NCI-H748 (cell line): Measurements from ENCODE around the gene PITPNB.

Experiments used
- DNase-seq: peaks from one replicate; lab custom pipeline; 2025; ENCODE audit not compliant: unreplicated experiment; lab: John Stamatoyannopoulos, UW

Gene PITPNB

DNA sequence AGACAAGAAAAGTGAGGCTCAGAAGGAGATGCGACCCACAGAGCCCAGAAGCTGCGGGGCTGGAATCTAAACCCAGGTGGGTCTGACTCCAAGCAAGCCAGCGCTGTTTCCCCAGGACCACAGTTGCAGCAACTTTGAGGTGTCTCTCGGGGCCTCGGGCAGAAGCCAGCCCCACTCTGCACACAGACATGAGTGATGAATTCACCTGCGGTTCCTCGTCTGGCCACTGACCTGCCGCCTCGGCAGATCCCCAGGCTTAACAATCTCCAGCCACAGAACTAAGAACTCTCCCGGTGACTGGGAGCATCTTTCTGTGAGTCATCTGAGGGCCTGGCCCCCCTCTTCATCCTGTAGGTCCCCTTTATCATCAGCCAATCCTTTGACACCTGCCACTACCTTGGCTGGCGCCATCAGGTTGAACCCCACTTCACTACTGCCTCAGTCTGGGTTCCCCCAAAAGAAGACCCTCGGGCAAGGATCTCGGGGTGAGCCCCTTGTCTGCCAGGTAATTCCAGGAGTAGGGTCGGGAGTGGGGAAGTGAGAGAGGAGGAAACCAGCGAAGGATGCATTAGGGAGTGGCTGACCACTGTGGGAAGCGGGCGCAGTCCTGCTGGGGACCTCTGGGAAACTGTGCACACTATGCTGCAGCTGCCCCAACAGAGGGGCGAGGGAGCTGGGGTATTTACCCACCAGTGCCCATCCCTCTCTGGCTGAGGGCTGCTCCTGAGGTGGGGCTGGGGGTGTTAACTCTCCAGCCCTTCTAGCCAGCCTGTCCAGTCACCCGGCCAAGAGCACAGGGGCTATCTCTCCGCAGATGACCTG, 84.5 kb downstream of the PITPNB start:
- DNase-seq: no peak

- no peak for DNase-seq
These were observed 85.3 kb downstream of the PITPNB start for GRCh38 chr22:27833803-27834202.

GRCh38 chr22:27832606-27833005, 86.5 kb downstream of the PITPNB start:
- DNase-seq: no peak

GRCh38 chr22:27829620-27830019, 89.4 kb downstream of the PITPNB start:
- DNase-seq: no peak

DNA sequence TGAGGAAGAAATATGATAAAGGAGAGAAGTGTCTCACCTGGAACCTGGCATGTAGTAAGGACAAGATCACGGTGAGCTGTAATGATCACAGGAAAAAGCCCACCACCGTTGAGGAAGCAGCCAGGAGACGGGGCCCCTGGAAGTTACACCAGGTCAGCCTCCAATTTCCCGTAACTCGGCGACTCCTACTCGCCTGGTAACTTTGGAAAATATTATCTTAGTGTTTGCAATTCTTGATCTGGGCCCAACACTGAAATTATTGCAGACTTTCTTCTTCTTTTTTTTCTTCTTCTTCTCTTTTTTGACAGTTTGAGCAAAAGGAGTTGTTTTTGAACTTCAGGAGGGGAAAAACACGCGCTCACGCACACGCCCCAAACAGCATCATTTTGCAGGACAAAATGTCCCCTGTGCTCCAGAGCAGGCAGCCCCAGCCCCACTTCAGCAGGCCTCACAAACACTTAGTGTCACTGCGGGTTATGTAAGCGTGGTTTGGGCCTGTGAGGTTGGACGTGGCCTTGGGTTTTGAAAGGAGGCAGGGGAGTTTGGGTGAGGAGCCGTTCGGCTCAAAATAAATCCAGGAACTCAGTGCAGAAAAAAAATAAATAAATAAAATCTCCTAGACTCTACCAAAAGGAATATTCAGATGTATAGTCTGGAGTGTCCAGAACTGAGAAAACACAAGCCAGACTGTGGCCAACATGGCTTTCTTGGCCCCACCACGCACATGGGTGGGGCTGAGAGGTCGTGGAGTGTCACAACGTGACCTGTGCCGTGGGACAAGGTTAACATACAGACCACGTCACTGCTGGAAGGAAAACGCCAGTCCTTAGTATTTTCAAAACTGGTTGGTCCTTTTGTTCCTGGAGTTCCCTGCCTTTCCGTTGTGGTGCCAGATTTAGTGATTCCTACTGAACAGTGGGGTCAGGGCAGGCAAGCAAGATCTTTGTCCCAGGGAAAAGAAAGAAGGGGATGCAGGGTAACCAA, 91.2 kb downstream of the PITPNB start:
- DNase-seq: no peak

GRCh38 chr22:27825174-27825573, 93.9 kb downstream of the PITPNB start:
- DNase-seq: peak; percentile 6

DNA sequence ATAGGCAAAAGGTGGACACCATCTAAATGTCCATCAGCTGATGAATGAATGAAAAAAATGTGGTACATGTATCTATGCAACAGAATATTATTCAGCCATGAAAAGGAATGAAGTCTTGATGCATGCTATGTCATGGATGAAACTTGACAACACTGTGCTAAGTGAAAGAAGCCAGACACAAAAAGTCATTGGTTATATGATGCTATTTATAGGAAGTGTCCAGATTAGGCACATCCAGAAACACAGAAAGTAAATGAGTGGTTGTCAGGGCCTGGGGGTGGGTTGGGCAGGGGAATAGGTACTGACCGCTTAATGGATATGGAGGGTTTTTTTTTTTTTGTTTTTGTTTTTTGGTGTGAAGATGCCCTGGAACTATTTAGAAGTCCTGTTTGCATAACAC, 95.8 kb downstream of the PITPNB start:
- DNase-seq: no peak

GRCh38 chr22:27820896-27821866, 97.9 kb downstream of the PITPNB start:
- DNase-seq: no peak

DNA sequence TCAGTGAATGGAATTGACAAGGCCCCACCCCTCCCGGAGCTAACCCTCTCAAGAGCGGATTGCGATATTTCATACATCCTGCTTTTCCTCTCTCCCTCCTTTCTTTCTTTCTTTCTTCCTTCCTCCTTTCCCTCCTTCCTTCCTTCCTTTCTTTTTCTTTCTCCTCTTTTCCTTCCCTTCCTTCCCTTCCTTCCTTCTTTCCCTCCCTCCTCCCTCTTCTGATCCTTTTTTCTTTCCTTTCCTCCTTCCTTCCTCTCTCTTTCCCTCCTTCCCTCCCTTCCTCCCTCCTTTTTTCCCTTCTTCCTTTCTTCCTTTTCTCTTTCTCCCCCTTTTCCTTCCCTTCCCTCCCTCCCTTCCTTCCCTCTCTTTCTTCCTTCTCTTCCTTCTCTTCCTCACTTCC, 102.5 kb downstream of the PITPNB start:
- no peak for DNase-seq

- no peak for DNase-seq
These were observed 103.1 kb downstream of the PITPNB start for GRCh38 chr22:27815826-27816530.

DNA sequence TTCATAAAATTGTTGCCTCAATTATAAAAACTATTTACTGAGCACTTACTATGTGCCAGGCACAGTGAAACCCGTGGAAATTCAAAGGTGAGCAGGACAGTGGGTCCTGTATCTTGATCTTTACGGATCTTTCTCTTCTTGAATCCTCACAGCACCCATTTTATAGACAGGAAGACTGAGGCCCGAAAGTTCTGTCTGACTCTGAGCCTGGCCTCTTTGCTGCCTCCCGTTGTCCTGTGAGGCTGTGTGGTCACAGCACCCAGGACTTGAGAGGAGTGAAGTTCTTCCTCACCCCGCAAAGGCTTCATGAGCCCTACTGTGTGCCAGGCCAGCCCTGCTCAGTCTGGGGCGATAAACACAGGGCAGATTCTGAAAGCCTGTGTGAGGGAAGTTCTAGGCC, 104.1 kb downstream of the PITPNB start:
- DNase-seq: no peak

DNA sequence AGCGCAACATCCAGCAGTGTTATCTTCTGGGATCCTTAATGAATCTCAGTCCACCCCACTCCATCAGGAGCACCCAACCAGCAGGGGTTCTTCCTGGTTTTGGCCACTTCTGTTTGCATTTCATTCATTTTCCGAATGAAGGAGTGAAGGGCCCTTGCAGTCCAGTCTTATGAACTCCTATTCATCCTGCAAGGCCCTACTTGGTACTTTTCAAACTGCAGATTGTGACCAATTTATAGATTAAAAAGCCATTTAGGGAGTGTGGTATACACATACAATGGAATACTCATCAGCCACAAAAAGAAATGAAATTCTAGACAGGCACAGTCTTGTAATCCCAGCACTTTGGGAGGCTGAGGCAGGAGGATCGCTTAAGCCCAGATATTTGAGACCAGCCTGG, 107.3 kb downstream of the PITPNB start:
- no peak for DNase-seq

DNA sequence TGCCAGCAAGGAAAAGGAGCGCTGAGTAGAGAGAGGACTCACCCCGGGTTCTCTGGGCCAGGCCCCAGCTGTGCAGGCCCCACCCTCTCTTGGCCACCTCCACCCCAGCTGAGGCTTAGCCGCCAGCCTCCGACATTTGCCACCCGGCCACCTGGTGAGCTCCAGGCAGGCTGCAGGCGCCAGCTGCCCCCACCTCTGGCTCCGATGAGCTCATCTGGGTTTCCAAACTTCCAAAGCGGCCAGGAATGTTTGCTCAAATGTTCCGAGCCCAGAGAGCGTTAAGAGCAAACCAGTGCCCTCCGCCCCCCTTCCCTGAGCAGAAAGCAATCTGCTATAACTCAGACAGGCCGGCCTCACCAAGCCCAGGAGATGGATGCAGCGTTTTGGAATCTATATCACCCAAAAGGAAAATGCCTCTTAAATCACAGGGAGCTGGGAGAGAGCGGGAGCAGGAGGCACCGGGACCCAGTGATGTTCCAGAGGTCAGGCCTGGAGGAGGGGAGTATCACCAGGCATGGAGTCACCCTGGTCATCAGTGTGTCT, 108.4 kb downstream of the PITPNB start:
- no peak for DNase-seq

DNA sequence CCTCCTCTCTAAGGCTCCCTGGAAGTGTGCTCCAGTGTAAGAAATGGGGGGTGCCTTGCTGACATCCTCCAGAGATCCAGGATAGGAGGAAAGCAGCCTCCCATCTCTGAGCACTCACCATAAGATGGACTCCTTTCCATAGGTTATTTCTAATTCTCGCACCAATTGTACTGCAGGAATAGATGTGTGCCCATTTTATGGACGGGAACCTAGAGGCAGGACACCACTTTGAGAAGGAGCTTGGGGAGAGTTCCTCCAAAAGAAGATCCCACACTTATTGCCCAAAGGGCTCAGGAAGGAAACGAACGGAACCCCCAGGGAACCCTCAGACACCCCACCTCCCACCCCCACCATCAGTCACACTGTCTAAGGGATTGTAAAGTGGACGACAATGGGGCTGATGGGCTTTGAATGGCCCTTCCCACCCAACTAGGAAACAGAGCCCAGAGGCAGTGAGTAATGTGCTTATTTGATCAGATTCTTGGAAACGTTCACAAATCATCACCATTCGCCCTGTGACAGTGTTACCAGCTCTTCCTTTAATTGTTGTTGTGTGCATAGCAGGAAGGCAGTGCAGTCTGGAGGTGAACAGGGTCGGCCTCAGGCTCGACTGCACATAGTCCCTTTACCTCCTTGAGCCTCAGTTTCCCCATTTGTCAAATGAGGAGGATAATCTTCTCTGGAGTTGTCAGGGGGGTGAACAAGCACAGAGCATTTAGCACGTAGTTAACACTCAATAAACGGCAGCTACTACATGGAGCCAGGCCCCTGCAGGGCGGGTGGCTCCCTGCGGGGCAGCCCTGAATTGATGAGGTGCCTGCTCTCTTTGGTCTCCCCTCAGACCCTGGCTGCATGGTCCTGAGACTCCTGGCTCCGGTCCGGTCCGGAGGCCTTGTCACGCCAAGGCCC, 109.1 kb downstream of the PITPNB start:
- no peak for DNase-seq

DNA sequence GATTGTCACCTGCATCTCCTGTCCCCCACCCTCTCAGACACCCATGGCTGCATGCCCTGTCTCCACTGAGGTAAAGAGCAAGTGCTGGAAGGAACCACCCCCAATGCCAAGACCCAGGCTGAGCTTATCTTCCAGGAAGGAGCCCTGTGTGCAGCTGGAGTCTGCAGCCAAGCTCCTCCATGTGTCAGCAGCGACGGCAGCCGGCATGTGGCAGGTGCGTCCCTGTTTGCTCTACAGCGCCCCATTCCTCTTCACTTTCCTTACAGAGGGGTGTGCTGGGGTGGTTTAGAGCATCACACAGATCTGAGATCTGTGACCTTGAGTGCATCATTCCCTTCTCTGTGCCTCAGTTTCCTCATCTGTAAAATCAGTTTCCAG, 109.8 kb downstream of the PITPNB start:
- DNase-seq: peak; percentile 4

DNA sequence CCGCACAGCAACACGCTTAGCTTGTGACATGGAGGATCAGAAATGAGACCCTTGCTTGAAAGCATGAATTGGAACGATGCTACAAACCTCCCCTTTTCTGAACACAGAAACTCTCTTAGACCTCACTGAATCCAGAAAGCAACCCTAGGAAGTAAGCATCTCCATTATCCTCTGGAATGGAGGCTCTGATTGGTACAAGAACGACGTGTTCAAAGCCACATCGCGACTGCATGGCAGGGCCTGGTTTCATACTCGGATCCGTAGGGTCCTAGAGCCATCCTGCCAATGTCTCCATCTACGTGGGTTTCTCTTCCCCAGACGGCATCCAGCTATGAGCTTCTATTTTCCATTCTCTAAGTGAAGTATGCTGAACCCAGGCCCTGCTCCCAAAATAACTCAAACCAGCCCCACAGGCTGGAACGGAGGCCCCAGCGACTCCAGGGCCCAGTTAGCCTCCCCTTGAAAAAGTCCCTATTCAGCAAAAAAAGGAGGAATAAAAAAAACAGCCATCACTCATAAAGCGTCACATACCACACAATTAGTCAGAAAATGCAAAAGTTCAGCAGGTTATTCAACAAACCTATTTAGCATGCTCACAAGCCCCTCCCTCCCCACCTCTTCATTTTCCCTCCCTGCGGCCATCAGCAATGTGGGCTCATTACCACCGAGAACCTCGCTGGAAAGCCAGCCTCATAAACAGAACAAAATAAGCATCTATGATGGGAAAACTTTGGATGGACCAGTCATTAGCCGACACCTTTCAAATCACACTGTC, 110.4 kb downstream of the PITPNB start:
- DNase-seq: no peak

GRCh38 chr22:27805841-27806240, 113.2 kb downstream of the PITPNB start:
- DNase-seq: no peak
